HG03565 (cell line): ENCODE measurements around the gene CNEP1R1.

ENCODE experiments used
- ATAC-seq: cut with Tn5 transposase; IDR thresholded peaks from one replicate; pipeline ENCODE4 v1.9.1; 2021; ENCODE audit warnings: mild to moderate bottlenecking, moderate library complexity; ENCODE audit not compliant: unreplicated experiment

The CNEP1R1 gene

GRCh38 chr16:50059669-50060068, 34.6 kb downstream of the CNEP1R1 start:
- ATAC-seq, result no peak

- no peak for ATAC-seq
Measured at GRCh38 chr16:50061326-50061725, 36.3 kb downstream of the CNEP1R1 start.

- ATAC-seq, result no peak
Measured at GRCh38 chr16:50065241-50065623, 40.2 kb downstream of the CNEP1R1 start.

- peak; percentile 68 for ATAC-seq
Measured at GRCh38 chr16:50065624-50066481, 40.8 kb downstream of the CNEP1R1 start, which contains the start of gene HEATR3. Gene HEATR3, plus strand, starts transcription at chr16:50065970. Its CDS starts 162 bp downstream, at chr16:50066132.

GRCh38 chr16:50066482-50067289, 41.7 kb downstream of the CNEP1R1 start:
- no peak for ATAC-seq

GRCh38 chr16:50067290-50067853, 42.3 kb downstream of the CNEP1R1 start:
- no peak for ATAC-seq

- ATAC-seq, result no peak
Measured at GRCh38 chr16:50068550-50068949, 43.5 kb downstream of the CNEP1R1 start.

- no peak for ATAC-seq
Measured at GRCh38 chr16:50069060-50069459, 44.0 kb downstream of the CNEP1R1 start.

GRCh38 chr16:50071075-50071671, 46.1 kb downstream of the CNEP1R1 start:
- ATAC-seq, result no peak

- ATAC-seq, result no peak
Measured at GRCh38 chr16:50072730-50073129, 47.7 kb downstream of the CNEP1R1 start.

GRCh38 chr16:50079397-50080140, 54.5 kb downstream of the CNEP1R1 start:
- ATAC-seq, result no peak

GRCh38 chr16:50081428-50082018, 56.5 kb downstream of the CNEP1R1 start:
- no peak for ATAC-seq

GRCh38 chr16:50083996-50084395, 59.0 kb downstream of the CNEP1R1 start:
- no peak for ATAC-seq

- no peak for ATAC-seq
Measured at GRCh38 chr16:50086176-50086575, 61.2 kb downstream of the CNEP1R1 start.
